ENCODE data around the gene CADM2.

DNA sequence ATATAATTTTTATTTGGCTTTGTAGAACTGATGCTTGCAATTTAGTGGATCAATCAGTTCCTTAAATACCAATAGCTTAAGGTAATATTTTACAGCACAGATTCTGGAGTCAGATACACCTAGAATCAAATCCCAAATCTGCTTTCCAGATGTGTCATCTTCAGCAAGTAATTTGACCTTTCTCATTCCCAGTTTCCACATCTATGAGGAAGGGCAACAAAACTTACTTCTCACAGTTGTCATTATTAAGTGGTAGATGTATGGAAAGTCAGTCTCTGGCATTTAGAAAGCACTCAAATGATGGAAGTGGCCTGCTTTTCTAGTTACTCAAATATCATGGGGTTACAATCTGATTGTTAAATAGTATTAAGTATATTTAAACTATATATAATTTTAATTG is 767.0 kb downstream of the CADM2 start:
- TF ChIP-seq CTCF (IDR thresholded peaks at IDR 0.05) (no peak), POLR2A (IDR thresholded peaks at IDR 0.05) (no peak)

All from adrenal gland (tissue), 5 donors.